GM18868 (cell line): ENCODE data around the gene SPRED1.
"Not testable (repeated sequence)": the region's sequence is repeated elsewhere in the genome, so short reads cannot be mapped to it uniquely, and the experiment has no call there.

ENCODE experiments used
- ATAC-seq: cut with Tn5 transposase; IDR thresholded peaks from one replicate; pipeline ENCODE4 v1.9.1; 2021; ENCODE audit warnings: mild to moderate bottlenecking, moderate library complexity; ENCODE audit not compliant: unreplicated experiment

The SPRED1 gene

DNA sequence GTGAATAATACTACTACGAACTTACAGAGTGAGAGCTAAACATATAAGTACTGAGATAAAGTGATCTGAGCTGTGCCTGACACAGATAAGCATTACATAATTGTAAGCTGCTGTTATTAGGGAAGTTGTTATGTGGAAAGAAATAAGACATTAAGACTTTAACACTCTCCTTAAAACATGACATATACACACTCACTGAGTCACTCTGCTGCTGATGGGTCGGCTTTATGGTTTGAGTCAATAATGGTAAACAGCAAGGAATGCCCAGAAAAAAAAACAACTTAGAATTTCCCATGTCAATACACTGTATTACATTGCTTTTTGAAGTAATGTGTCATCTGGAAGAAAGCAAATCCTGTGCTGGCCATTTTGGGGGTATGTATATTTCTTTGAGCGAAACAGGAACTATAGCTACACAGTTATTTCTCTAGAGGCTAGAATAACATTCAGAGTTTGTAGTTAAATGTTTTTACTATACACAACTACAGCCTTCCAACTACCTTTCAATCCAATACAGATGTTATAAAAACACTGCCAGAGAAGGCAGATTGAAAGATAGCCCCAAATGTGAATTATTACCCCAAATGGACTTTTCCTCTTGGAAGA, 22.8 kb upstream of the SPRED1 start:
- ATAC-seq: no peak

DNA sequence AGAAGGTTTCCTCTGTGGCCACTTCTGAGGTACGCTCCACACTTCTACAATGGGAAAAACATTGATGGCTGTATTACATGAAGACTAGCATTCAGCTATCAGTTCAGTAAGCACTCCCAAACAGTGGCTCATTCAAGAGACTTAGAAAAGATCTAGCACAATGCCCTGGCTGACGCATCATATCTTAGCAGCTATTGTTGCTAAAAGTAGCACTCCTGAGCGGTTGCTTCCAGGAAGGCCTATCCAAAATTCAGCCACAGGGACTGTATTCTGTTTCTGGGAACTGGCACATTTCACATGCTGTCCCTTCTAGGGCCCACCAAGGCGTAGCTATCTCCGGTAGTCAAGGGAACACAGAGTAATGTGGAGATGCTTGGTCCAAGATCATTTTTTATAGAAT, 21.2 kb upstream of the SPRED1 start:
- ATAC-seq: no peak

DNA sequence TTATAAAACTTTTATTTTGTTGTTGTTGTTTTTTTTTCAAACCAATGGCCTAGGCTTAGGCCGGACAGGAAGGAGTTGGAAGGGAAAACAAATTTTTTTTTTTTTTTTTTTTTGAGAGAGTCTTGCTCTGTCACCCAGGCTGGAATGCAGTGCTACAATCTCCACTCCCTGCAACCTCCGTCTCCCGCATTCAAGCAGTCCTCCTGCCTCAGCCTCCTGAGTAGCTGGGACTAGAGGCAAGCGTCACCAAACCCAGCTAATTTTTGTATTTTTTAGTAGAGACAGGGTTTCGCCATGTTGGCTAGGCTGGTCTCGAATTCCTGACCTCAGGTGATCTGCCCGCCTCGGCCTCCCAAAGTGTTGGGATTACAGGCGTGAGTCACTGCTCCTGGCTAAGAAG, 15.6 kb upstream of the SPRED1 start:
- ATAC-seq: not testable (repeated sequence)

DNA sequence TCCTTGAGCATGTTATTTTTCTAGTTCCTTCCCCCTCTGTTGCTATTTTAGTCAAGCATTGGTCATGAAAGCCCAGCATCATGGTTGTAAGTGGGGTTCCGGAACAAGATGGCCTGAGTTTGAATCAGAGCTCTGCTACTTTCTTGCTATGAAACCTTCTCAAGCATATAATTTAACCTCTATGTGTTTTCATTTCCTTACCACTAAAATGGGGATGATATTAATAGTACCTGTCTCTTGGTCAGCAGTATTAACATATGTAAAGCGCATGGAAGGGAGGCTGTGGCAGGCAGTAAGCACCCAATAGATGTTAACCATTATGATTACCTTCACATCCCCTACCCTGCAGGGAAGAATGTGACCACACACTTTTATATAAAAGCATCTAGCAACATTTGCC, 14.3 kb upstream of the SPRED1 start:
- peak; percentile 66 for ATAC-seq

DNA sequence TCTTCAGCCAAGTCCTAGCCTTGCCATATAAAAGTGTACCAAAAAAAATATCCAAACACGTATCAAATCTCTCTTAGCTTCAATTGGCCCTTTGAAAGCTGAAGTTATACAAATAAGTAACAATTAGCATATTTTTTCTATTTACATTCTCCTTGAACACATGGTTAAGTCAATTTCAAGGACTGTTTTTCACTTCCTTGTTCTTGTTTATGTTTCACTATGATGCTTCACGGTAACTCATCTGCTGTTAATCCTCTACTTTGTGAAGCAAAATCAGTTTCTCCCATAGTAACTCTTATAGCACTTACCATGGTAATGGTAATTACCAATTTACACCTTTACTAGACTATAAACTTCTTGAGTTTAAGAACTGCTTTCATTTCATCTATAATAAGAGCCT, 10.6 kb upstream of the SPRED1 start:
- ATAC-seq: peak; percentile 88

DNA sequence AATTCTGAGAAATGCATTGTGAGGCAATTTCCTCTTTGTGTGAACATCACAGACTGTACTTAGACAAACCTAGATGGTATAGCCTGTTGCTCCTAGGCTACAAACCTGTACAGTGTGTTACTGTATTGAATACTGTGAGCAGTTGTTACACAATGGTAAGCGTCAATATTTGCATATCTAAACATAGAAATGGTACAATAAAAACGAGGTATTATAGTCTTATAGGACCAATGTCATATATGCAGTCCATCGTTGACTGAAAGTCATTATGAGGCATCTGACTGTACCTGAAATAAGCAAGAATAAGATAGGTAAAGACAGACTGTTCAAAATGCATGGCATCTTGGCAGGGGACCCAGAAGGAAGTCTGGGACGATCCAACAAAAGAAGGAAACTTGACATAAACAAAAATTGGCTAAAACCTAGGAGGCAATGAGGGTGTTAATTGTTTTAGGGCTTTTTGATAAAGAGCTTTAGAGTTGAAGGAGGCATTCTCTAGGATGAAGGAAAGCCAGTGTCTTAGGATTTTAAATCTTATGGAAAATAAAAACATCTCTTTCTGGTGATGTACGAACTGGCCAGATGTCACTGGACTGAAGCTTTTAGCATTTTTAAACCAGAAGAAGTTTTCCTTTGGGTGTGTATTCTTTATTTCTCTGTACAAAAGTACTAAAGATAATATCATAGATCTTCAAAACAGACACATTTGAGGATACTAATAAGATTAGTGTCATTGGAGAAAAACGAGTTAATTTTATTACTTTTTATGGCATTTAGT, 9.2 kb upstream of the SPRED1 start:
- ATAC-seq: no peak

DNA sequence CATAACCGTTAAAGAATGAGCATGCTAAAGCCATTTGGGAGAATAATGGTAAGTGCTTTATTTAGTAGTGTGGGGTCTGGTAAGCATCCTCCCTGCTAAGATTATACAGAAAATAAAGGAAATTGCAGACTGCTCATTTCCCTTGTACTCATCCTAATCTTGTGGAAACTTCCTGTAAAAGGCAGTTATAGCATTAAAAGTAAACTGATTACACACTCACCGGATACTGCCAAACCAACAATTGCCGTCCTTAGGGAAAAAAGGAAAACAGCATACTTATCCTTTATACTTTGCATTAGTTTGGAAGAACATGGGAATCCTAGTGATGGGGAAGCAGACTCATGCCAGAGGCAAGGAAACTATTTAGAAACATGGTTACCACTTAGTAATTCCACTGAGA, 5.3 kb upstream of the SPRED1 start:
- ATAC-seq: no peak

DNA sequence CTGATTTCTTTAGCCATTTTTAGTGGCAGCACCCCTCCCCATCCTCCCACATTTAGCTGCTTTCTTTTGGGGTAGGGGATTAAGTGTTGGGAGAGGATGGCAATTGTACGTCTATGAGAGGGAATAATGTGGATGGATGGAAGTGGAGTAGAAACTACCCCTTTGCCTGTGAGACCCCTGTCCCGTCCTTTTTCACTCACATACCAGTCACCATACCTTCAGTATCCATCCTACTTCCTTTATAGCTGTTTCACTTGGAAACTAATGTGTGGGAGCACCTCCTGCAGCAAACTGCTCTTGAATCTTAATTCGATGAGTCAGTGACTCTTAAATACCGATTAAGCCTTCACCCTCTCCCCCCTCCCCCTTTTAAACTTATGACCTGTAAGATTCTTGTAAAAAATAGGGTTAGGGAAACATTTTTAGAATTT, 730 bp downstream of the SPRED1 start:
- ATAC-seq: no peak

DNA sequence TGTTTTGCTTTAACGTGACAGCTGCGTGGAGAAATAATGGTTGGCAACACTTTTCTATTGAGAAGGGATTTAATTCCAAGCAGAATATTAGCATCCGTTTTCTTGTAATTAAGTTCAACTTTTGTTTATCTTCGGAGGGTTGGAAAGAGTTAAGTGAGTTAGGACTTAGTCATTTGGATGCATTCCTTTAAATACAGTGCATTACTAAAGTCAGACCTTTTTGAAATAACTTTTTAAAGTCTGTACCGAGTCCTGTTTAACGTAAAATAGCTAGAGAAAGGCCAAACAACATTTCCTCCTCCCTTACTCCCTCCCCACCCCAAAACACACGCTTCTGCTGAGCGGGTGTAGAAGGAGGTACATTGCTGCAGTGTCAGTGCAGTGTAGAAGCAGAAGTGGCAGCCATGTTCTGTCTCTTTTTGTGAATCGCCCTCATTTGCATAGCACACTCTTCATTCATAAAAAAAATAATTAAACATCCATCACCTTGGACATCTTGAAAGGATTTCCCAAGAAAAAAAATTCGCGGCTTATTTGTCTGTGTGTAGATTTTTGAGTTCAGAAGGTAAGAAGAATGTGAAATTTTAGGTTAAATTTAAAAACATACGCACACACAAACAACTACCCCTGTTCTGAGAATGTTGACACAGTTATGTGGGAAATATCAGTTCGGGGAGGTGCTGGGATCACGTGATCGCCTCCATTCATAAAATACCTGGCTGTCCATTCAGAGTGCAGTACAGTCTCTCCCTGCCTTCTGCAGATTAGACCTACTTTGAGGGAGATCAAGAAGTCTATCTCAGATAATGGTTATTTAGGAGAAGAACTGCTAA, 1.6 kb downstream of the SPRED1 start:
- peak; percentile 40 for ATAC-seq

DNA sequence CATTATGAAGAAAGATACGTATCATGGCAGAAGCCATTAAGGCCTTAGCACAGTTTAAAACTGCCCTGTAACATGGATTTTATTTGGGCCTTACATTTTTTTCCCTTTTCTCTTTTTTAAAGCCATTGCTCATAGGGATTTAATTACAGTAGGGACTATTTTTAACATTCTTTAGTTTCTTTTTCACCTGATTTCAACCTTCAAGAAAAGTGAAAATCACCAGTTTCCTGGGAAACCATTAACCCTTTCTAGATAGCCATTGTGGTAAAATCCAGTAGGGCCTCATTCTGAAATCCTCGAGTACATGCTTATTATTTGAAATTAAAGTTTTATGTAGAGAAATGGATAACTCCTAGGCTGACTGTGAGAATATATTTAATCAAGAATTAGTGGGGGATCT, 3.1 kb downstream of the SPRED1 start:
- ATAC-seq: no peak

DNA sequence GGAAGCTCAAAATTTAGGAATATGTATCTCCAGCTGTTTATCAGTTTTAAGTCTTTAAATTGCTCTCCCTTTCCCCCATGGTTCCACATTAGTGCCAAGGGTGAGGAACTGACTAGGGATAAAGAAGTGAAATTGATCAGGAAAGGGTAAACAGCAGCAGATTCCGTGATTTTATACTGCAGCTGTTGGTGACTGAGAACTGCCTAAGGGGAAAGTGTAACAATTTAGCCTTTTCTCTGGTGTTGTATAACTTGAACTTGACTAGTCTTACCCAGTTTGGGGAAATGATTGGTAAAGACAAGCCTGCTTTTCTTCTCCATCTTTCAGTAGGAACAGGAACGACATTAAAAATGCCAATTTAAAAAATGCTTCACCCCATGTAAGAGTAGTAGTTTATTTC, 5.0 kb downstream of the SPRED1 start:
- no peak for ATAC-seq

DNA sequence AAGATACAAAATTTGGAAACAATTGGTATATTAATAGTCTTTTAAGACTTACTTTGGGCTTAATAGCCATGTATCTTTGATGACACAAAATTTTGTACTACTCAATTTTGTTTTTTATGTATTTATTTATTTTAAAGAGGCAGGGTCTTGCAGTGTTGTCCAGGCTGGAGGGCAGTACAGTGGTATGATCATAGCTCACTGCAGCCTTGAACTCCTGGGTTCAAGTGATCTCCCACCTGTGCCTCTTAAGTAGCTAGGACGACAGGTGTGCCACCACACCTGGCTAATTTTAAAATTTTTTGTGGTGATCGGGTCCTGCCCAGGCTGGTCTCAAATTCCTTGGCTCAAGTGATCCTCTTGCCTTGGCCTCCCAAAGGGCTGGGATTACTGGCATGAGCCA, 6.5 kb downstream of the SPRED1 start:
- no peak for ATAC-seq

DNA sequence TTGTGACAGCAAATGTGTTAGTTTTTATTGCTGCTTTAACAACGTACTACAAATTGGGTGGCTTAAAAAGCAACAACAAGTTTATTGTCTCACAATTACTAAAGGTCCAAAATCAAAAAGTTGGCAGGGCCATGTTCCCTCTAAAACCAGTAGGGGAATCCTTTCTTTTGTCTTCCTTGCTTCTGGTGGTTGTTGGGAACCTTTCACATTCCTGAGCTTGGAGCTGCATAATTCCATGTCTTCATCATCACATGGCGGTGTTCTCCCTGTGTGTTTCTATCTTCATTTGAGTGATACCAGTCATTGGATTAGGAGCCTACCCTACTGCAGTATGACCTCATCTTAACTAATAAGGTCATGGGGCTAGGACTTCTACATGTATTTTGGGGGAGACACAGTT, 7.4 kb downstream of the SPRED1 start:
- ATAC-seq: no peak

DNA sequence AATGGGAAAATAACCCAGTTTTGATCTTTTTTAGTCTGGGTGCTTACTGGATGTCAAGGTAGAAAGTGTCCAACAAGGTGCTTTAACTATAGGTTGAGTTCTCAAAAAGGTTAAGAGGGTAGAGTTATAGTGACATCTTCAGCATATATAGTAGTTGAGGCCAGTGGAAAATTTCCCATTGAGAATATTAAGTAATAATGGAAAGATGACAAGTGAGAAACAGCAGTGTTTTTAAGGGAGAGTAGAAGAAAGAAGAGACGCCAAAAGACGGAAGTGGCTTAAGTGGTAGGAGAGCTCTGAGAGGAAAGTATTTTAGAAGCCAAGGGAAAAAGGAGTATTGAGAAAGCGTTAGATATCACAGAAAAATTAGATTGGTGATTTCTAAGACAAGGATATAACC, 10.6 kb downstream of the SPRED1 start:
- ATAC-seq: no peak

DNA sequence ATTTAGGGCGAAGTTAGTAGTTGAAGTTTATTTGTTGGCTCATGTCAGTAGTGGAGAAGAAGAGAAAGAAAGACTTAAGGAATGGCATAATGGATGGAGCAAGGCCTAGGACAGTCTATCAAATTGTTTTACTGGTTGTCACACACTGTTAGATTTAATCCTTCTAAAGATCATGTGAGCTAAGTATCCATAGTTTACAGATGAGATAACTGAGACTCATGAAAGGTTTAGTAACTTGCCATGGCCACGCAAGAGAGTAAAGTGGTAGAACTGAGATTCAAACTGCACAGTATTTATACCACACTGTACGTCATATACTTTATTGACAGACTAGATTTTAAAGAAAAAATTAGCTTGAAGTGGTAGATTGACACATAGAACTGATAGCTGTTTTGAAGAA, 11.4 kb downstream of the SPRED1 start:
- no peak for ATAC-seq

DNA sequence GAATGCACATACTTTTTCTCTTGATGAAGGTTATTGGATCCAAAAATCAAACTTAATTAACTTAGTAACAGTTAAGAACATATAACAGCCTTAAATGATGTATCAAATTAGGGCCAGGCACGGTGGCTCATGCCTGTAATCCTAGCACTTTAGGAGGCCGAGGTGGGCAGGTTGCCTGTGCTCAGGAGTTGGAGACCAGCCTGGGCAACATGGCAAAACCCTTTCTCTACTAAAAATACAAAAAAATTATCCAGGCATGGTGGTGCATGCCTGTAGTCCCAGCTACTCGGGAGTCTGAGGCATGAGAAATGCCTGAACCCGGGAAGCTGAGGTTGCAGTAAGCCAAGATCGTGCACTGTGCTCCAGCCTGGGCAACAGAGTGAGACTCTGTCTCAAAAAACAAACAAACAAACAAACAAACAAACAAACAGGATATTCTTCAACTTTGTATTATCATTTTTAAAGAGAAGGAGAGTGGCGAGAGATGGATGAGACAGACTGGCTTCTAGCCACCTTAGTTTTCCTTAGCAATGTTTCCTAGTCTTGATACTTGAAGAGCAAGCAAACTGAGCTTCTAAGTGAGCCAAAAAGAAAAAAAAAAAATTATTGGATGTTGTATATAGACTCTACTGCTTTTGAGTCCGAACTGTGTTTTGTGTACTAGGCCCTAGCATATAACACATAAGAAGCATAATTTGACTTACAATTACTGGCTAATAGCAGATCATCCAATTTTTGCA, 13.8 kb downstream of the SPRED1 start:
- ATAC-seq: no peak

DNA sequence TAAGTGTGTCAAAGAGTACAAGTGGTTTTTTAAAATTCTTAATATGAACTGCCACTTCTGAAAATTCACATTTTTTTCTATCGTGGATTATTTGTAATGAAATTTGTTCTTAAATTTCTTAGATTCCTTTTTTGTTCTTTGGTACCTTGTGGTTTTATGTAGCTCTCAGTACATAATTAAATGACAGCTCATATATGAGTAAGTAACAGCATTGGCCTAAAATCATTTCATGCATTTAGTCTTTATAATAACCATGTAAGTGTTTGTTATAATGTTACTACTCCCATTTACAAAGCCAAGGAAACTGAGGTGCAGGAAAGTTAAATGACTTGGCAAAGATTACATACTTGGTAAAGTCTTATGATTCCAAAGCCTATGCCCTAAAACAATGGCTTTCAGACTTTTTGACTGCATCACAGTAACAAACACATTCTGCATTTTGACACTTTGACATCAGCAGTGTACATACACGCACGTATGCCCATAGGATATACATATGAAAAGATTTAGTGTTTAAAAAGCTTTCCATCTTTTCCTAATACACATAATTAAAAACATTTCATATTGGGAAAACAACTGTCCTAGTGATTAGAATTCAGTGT, 14.9 kb downstream of the SPRED1 start:
- no peak for ATAC-seq

DNA sequence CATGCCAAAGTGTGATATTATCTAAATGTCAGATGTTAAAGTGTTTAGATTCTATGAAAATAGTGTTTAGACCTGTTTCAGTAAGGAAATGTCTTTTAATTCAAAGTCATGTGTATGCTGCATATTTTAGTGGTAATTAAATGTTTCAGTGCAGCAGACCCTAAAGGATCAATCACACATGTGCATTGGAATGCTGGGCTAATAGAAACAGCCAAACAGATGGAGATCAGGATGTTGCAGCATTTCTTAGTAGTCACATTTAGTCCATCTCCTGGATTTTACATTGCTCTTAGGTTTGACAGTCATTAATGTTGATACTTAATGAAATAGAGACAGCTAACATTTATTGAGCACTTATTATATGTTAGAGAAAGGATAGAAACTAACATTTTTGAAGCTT, 18.5 kb downstream of the SPRED1 start:
- ATAC-seq: no peak

DNA sequence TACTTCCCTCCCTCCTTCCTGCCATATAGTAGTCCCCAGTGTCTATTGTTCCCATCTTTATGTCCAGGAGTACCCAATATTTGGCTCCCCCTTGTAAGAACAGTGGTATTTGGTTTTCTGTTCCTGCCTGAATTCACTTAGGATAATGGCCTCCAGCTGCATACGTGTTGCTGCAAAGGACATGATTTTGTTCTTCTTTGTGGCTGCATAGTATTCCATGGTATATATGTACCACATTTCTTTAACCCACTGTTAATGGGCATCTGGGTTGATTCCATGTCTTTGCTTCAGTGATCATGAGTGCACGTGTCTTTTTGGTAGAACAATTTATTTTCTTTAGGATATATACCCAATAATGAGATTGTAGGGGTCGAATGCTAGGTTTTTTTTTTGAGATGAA, 19.3 kb downstream of the SPRED1 start:
- ATAC-seq: no peak

DNA sequence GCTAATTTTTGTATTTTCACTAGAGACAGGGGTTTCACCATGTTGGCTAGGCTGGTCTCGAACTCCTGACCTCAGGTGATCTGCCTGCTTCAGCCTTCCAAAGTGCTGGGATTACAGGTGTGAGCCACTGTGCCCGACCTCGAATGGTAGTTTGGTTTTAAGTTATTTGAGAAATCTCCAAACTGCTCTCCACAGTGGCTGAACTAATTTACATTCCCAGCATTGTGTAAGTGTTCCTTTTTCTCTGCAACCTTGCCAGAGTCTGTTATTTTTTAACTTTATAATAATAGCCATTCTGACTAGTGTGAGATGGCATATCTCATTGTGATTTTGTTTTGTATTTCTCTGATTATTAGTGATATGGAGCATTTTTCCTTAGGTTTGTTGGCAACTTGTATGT, 19.8 kb downstream of the SPRED1 start:
- not testable (repeated sequence) for ATAC-seq

DNA sequence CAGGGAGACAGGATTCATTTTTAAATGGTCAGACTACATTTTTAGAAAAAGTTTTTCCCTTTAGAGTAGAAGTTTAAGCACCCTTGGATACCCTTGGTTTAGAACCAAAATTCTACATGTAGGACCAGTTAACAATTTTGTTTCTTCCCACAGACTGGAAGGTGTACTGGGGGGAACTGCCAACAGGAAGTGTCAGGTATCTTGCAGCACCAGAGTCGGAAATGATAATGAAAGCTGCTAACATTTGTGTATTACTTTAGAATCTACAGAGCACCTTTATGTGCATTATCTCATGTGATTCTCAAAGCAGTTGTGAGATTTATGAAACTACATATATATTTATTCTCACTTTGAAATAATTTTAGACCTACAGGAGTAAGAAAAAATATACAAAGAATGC, 21.5 kb downstream of the SPRED1 start:
- no peak for ATAC-seq
